GM10847 (cell line): ENCODE results near the gene SPR.

Experiments
- POLR2A ChIP-seq: IDR thresholded peaks from 2 replicates; pipeline ENCODE4 v1.6.1; 2011; ENCODE audit not compliant: insufficient read length; ENCODE audit errors: extremely low read depth

Gene SPR

DNA sequence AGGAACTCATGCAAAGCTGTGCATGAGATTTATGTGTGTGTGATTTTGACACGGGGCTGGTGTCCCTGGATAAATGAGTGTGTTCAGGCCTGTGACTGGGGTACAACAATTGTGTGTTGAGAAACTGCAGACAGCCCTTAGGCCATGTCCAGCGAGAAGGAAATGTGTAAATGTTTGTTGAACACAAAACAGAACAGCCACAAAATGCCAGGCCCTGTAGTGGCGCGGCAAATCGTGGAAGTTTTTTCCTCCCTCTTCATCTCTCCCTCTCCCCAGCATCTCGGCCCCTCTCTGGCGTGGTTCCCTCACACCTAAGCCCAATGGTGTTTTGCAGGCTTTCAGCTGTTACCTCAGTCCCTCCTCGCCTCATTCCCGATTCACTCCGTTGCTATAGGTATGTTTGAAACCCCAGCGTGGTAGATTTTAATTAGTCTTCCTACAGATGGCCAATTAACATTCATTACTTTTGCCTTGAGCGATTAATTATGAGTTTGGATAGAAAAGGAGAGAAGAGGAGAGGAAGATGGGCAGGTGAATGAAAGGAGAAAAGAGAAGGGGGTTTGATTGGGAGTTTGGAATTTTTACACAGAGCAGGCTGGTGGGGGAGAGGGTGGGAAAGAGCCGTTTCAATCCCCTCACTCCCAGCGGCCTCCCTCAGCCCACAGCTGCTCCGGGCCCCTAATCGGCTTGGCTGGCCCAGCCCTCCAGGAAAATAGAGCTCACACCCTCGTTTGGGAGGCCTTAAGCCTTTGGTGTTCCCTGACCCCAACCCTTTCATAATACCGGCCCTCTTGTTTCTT lies 10.8 kb downstream of the SPR start:
- TF ChIP-seq POLR2A = no peak

DNA sequence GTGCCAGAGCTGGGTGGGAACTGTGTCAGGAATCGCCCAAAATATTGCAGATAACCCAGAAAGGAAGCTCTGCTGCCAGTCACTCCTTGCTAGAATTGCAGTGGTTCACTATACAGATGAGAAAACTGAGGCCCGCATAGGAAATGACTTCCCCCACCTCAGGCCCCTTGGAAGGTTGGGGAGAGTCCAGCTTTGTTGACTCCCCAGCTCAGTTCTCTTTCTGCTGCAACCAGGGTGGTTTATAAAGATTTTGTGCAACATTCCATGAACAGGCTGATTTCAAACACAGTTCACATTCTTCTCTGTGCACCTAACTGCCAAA lies 11.3 kb downstream of the SPR start:
- TF ChIP-seq POLR2A = no peak

DNA sequence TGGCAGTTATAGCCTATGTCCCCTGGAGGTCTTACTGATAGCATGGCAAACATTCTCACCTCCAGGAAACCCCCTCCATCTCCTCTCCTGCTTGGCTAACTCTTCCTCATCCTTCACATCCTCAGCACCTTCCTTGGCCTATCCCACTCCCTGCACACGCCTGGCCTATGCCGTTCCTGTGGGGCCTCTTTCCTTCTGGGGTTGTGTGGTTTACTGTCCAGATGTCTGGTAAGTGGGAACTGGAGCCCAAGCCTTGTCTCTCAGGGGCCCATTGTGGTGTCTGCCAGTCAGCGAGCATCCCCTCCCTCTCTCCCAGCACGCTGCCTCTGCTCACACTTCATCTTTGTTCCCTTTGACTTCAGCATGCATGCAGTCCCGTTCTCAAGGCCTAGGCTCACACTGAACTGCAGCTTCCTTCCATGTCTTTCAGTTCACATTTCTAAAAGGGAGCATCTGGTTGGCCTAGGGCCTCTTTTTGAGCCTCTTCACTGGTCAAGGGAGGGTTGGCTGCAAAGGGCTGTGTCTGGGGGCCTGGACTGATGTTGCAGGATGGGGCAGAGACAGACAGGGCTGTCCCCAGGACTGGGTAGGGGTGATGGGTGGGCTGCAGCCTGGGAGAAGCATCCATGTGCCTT lies 13.1 kb downstream of the SPR start:
- TF ChIP-seq POLR2A = no peak

DNA sequence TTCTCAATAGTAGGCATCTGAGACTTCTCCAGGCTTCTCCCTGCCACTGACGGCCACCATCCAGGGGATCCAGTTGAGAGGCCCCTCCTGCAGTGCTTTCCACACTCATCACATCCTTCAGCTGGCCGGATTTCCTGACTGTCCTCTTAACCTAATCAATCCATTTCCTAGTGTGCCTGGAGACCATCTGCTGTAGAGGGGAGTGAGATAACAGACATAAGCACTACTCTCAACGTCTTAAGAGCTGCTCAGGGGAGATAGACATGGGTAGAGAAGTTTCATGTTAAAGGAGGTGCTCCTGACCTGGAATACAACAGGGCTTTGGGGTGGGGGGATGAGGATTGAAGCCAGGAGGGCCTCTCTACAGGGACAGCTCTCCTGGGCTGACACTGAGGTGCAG lies 14.2 kb downstream of the SPR start:
- no peak for TF ChIP-seq POLR2A

DNA sequence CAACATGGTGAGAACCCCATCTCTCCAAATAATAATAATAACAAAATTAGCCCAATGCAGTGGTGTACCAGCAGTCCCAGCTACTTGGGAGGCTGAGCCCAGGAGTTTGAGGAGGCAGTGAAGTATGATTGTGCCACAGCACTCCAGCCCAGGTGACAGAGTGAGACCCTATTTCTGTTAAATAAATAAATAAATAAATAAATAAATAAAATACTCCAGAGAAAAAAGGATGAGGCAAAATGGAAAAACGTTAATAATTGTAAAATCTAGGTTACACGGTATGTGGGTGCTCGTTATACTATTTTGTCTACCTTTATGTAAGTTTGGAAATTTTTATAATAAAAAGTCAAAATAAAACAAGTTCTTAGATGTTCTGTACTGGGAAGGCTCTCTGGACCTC lies 21.5 kb downstream of the SPR start:
- TF ChIP-seq POLR2A = no peak

DNA sequence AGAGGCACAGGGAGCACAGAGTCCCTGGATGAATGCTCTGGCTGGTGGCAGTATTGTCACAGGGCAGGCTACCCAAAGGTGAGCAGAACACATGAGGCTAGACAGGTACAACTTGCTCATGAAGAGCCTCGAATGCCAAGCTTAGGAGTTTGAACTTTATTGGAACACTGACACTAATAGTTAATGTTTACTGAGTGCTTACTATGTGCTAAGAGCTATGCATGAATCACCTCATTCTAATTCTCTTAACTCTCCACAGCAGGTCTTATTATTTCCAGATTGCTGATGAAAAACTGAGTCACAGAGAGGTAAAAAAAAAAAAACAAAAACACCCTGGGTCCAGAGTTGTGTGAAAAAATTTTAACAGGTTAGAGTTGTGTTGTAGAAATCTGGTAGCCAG lies 24.0 kb downstream of the SPR start:
- TF ChIP-seq POLR2A = no peak

DNA sequence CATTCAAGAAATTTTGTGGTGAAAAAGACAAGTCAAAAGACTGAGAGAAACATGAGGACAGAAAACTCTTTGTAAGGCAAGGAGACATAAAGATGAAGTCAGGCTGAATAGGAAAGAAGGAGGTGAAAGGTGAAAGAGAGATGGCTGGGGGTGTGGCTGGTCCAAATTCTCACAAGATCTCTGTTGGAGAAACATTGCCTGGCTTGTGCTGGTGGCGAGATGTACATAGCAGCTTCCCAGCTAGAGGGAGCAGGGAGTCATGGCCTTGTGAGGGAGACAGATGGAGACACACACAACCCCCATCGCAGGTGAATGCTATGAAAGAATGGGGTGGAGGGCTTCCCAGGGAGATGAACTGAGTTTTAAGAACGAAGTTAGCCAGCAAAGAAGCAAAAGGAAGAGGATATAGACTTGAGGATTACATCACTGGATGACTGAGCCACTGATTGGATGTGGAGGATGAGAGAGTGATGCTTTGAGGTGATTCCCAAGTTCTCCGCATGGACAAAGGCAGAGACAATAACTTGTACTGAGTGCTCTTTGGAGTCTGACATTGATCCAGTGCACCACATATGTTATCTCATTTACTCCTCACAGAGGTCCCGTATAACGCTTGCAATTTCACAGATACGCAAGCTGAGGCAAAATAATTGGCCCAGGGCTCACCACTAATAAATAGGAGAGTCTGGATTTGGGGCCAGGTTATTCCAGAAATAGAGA lies 26.4 kb downstream of the SPR start:
- no peak for TF ChIP-seq POLR2A

DNA sequence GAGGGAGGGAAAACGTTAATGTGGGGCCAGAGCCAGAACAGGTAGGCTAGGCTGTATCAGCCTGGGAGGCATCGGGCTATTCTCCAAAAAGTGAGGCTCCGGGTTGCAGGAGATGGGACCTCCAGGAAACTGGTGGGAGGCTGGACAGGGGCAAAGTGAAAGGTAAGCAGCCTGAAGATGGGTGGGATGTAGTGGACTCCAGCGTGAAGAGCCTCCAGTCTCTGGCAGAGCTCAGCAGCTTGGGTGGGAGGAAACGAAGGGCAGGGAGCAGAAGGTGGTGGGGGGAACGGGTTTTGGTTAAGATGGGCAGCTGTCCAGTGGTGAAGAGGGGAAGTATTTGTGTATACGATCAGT lies 27.0 kb downstream of the SPR start:
- no peak for TF ChIP-seq POLR2A

DNA sequence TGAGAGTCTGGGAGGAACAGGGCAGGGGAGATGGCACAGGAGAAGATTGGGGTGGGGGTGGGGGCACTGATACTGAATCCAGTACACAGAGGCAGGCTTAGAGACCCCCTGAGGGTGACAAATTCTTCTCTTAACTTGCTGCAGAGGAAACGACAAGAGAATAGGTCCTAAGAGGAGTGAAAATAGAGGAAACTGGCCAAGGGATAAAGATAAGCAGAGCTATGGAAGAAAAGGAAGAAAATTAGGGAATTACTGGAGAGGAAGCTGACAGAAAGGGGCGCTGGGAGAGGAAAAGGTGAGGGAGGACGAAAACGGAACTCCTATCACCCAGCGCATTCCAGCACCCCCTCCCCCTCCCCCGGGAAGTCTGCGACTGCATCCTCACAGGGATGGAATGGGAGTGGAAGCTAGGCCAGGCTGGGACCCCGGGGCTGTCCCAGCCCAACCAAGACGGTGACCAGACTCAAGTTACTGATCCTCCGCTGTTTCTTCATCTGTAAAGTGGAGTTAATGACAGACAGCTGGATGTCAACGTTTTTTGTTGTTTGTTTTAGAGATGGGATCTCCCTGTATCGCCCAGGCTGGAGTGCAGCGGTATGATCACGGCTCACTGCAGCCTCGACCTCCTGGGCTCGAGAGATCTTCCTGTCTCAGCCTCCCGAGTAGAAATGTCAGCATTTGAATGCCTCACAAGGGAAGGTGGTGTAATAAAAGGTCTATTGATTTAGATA lies 27.5 kb downstream of the SPR start:
- no peak for TF ChIP-seq POLR2A

DNA sequence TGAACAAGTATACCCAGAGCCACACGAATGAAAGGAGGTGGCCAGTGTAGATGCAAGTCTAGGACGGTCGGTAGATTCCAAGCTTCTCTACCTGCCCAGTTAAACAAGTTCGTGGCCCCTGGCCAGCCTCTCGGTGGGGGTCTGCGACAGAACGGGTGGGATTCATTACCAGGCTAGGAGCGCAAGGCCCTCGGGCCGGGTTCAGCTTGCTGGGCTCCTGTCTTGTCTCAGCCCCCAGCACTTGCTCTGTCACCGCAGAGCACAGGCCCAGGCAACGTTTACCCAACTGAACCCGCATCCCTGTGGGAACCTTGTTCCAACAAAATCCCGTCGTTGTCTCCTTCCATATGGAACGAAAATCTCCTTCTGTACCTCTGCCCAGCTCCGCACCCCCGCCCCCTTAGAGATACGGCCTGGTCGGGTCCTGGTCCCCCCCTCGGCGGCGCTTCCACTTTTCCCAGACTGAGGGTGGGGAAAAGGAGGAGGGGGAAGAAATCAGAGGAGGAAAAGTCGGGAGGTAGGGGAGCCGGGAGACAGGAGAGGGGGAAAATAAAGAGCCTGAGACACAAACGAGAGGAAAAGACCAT lies 28.2 kb downstream of the SPR start:
- no peak for TF ChIP-seq POLR2A

DNA sequence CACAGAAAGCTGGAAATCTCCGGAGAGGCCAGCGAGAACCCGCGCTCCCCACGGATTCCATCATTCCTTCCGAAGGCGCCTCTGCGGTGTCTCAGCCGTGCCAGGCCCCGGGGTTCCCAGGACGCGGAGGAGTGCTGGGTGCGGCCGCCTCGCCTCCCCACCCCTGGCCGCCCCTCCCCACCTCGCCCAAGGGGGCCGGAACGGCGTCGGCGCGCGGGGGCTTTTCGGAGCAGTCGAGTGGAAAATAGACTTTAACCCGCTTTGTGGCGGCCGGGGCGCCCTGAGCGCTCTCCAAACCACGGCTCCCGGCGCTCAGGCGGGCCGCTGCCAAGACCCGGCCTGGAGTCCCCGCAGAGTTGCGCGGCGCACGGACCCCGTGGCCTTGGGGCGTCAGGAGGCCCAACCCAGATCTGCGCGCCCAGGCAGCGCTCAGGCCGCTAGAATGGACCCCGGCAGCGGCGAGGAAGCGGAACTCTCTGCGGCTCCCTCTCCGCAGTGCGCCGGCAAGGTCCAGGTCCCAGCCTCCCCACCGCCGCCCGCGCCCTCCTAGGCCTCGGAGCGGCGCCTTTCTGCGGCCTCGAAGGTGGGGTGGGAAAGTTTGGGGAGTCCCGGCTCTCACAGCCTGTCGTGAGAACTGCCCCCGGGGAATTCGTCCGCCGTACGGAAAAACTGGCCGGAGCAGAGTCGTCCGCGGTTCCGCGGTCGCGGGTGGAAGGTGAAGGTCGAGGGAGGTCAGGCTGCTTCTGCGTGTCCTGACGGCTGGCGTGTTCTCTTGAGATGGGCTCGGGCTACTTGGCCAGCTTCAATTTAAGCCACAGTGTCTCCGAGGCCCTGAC lies 28.9 kb downstream of the SPR start:
- no peak for TF ChIP-seq POLR2A

DNA sequence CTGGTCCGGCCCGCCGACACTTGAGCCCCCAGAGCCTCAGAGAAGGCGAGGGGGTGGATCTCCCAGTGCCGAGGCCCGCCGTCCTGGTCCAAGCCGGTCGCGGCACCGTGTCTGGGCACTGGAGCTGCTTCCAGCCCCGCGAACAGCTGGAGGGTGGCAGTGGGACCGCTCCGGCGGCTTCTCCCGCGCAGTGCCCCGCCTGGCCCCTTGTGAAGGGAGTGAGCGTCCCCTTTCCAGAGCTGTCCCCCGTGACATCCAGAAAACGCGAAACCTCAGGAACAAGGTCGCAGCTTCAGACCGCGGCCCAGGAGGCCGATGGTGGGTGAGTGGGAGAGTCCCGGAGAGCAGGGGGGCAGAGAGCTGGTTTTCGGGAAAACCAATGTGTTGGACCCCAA lies 29.5 kb downstream of the SPR start:
- no peak for TF ChIP-seq POLR2A

DNA sequence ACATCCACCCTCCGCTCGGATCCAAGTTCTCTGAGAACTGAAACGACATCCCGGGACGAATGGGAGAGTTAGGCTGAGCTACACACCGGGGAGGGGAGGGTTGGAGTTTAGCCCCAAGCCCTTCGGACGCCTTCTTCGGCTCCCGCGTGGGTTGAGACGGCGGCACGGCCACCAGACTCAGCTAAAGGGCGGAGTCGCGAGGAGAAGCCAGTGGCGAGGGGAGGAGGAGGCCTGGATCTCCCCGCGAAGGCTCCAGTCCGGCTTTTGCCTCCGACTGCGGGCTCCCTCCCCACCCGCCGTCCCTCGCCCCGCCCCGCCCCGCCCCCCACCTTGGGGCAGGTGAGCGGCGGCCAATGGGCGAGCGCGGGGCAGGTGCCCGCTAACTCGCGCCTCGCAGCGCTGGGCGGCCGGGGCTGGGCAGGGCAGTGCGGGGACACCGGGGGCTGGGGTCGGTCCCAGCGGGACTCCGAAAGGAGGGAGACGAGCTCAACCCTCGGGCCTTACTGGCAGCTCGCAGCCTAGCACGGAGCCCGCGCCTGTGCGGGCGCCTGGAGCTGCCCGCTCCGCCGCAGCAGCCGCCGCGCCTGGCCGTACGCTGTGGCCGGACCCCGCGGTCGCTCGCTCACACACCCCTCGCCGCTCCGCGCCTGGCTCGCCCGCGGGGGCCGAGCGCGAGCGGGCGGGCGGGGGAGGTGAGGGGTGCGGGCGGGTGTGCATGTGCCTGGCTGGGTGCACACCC lies 30.1 kb downstream of the SPR start, which contains the start of gene EMX1:
Gene EMX1, plus strand, starts transcription at position 382 of the 739 bp plus-strand sequence. Its CDS starts 334 bp downstream, at position 716.
- no peak for TF ChIP-seq POLR2A

DNA sequence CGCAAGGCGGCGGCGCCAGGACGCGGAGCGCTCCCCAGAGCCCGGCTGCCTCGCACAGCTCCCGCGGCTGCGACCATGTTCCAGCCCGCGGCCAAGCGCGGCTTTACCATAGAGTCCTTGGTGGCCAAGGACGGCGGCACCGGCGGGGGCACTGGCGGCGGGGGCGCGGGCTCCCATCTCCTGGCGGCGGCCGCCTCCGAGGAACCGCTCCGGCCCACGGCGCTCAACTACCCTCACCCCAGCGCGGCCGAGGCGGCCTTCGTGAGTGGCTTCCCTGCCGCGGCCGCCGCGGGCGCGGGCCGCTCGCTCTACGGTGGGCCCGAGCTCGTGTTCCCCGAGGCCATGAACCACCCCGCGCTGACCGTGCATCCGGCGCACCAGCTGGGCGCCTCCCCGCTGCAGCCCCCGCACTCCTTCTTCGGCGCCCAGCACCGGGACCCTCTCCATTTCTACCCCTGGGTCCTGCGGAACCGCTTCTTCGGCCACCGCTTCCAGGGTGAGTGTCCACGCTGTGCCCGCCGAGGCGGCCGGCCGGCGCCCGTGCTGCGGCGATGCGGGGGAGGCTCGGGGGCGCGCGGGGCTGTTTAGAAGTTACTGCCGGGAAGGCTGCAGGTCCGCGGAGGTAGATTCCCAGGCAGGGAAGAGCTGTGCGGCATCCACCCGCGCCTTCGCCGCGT lies 30.8 kb downstream of the SPR start:
- no peak for TF ChIP-seq POLR2A
